Fibroblast of the aortic adventitia (primary cell): ENCODE measurements around the gene ETV6. TPM values are rescaled to one million over a fixed set of nuclear protein-coding genes. Genes with fewer than 3 reads are reported as not detected.

Source experiments
- DNase-seq: peaks from one replicate; pipeline ENCODE4 v3.0.0-alpha.2; 2010; ENCODE audit warnings: low read depth
- H3K4me3 ChIP-seq: 2 replicates; pipeline ENCODE4 v1.5.1; 2011; ENCODE audit warnings: low read depth, mild to moderate bottlenecking, control low read depth, low read length, moderate library complexity
- CTCF ChIP-seq: IDR thresholded peaks from 2 replicates; pipeline ENCODE4 v1.5.1; 2011; ENCODE audit warnings: mild to moderate bottlenecking, low read length, control low read depth, inconsistent platforms; ENCODE audit not compliant: insufficient read depth
- total RNA-seq: library from RNA; depleted of rRNA; stranded (reverse); fragments of >200 nt; gene quantifications from 2 replicates; pipeline ENCODE4 v1.2.3, GENCODE V29; 2012; ENCODE audit warnings: low replicate concordance

Gene ETV6
- total RNA-seq, 1 donor: 6.1 TPM

- no peak for DNase-seq
- TF ChIP-seq CTCF: no peak
- no peak overlapping the region for H3K4me3 ChIP-seq
Measured at GRCh38 chr12:11684393-11684792, 34.9 kb downstream of the ETV6 start.

- H3K4me3 ChIP-seq: no peak overlapping the region
- DNase-seq: no peak
- TF ChIP-seq CTCF: no peak
Measured at GRCh38 chr12:11684811-11685210, 35.3 kb downstream of the ETV6 start.

- H3K4me3 ChIP-seq: no peak overlapping the region
- DNase-seq: no peak
- TF ChIP-seq CTCF: no peak
Measured at GRCh38 chr12:11685316-11685715, 35.8 kb downstream of the ETV6 start.

GRCh38 chr12:11685716-11686115 is 36.2 kb downstream of the ETV6 start:
- TF ChIP-seq CTCF: no peak
- no peak for DNase-seq
- no peak overlapping the region for H3K4me3 ChIP-seq

- no peak for DNase-seq
- TF ChIP-seq CTCF: no peak
- H3K4me3 ChIP-seq: no peak overlapping the region
Measured at GRCh38 chr12:11686120-11686519, 36.6 kb downstream of the ETV6 start.

DNA sequence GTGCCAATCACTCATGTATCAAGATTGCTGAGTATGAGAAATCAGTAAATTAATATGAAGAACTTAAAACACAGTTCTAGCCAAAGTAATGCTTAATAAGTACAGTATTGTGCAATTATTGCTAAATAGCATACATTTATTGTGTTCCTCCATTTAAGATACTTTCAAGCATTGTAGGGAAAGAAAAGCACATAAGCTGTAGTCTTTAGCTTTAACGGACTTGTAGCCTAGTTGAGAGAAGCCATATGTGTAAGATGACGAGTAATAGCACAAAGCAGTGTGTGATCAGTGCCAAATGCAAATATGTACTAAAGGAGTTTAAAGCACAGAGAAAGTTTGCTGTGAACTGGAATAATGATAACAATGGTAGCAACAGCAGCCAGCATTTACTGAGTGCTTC is 38.1 kb downstream of the ETV6 start:
- TF ChIP-seq CTCF: no peak
- no peak overlapping the region for H3K4me3 ChIP-seq
- DNase-seq: no peak

- no peak for DNase-seq
- no peak for TF ChIP-seq CTCF
- no peak overlapping the region for H3K4me3 ChIP-seq
Measured at GRCh38 chr12:11688379-11688778, 38.9 kb downstream of the ETV6 start.
